ENCODE measurements around the gene TAP1.

TAP1 gene

DNA sequence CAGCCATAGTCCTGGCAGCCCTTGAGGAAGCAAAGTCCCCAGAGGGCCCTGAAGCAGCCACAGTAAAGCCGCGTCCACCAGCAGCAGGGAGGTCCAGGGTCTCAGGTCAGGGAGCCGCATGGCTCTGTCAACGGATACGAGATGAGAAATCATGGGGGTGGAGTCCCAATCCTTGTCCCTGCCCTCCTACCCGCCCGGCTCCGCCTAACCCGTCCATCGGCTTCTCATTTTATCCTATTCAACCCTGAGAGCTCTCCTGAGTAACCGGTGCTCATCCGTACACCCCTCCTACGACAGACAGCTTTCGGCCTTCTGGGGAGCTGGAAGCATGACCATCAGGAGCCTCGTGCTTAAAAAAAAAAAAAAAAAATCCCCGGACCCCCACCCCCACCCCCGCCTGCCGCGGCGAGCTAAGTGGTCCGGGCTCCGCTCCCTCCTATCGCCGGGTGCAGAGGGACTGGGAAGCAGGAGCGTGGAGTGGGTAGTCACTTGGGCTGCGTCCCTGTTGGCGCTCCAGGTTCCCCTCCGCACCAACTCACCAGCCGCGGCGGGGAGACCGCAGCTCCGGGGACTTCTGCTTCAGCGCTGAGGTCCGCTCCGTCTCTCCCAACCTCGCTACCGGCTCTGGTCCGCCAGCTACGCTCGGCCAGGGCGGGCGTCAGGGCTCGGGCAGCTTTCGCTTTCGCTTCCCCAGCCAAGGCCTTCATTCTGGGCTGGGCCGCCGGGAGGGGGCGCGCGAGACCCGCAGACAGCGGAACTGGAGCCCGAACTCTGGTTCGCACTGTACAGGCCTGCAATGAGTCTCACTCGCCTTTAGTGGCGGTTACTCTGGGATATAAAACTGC is 15.2 kb downstream of the TAP1 start, which contains the start of gene TAP2:
Gene TAP2 (minus strand): TSS at position 626 of the 845 bp plus-strand sequence. CDS start 506 bp downstream, at position 120.
- H3K36me3 Mint-ChIP-seq (ENCODE audit: low read depth) = peaks cover 93% of the 10 kb centered on the region
- peak; percentile 99 for DNase-seq
- H3K27ac Mint-ChIP-seq = peak within 1 kb of the TSS; percentile 100
- peak within 1 kb of the TSS; percentile 82 for H3K4me3 Mint-ChIP-seq
- H3K4me1 Mint-ChIP-seq (ENCODE audit: low read depth) = peaks cover 84% of the 10 kb centered on the region
- no peaks in the 10 kb centered on the region for H3K27me3 Mint-ChIP-seq
- no peaks in the 10 kb centered on the region for H3K9me3 Mint-ChIP-seq

DNA sequence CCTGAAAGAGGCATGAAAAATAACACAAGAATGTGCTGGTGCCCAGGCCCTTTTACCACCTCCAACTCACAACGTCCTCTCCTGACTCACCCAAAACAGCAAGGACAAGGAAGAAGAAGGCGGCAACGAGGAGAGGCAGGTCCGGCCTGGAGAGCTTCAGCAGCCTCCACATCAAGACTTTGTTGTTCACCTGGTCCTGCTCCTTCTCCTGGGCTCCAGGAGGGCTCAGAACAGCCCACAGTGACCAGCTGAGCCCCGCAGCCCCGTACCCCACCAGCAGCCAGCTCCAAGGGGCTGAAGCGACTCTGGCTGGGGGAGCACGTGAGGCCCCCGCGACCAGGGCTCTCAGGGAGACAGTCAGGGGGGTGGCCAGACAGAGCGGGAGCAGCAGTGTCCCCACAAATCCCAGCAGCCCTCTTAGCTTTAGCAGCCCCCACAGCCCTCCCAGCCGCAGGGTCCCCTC is 15.8 kb downstream of the TAP1 start:
- Mint-ChIP-seq H3K27ac (peak overlapping the region; percentile 100), H3K27me3 (no peaks in the 10 kb centered on the region), H3K9me3 (no peaks in the 10 kb centered on the region), H3K36me3 (ENCODE audit: low read depth) (peaks cover 93% of the 10 kb centered on the region), H3K4me3 (peak overlapping the region; percentile 82), H3K4me1 (ENCODE audit: low read depth) (peaks cover 86% of the 10 kb centered on the region)
- no peak for DNase-seq

DNA sequence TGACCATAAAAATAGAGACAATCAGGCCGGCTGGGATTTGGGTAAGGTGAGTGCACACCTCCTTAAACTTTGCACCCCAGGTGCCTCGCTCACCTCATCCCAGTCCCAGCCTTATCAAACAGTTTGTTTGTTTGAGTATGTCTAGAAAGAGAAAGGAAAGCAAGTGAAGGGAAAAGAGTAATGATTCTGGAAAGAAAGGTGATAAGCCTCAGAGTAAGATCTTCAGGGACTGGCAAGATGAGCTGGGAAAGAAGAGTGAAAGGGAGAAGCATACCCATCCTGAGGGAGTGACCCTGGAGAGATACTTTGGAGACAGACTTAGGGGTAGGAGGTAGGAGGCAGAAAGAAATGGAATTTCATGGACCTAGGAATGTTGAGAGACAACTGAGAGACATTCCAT is 16.6 kb downstream of the TAP1 start:
- Mint-ChIP-seq H3K36me3 (ENCODE audit: low read depth) (peaks cover 93% of the 10 kb centered on the region), H3K9me3 (no peaks in the 10 kb centered on the region), H3K27ac (peak overlapping the region; percentile 100), H3K4me1 (ENCODE audit: low read depth) (peaks cover 84% of the 10 kb centered on the region), H3K4me3 (peak overlapping the region; percentile 82), H3K27me3 (no peaks in the 10 kb centered on the region)
- DNase-seq = no peak

DNA sequence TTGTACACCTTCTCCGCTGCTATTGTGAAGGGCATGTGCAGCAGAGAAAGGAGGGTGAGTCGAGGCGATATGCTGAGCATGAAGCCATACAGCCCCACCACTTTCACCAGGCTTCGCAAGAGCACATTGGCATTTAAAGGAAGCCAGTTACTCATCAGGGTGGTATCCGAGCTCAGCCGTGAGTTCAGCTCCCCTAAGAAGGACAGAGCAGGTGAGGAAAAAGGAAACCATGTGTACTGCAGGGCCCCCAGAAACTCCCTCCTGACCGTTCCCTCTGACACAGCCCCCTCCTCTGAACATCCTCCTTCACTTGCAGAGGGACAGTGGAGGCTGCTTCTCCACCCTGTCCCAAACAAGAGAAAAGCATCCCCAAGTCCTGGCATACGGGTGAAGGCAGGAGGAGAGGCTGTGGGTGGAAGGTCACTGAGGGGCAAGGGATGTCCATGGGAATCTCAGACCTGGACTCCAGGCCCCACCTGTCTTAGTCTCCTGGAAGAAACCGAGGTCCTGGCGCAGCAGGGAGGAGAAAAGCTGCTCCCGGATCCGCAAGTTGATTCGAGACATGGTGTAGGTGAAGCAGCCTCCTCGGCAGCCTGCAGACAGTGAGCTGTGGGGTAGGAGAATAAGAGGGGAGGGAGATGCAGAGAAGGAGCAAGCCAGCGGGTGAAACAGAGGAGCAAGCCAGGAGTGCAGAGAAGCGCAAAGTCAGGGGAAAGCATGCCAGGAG is 18.2 kb downstream of the TAP1 start:
- H3K27me3 Mint-ChIP-seq = no peaks in the 10 kb centered on the region
- H3K9me3 Mint-ChIP-seq = no peaks in the 10 kb centered on the region
- peak overlapping the region; percentile 82 for H3K4me3 Mint-ChIP-seq
- DNase-seq = no peak
- peaks cover 93% of the 10 kb centered on the region for H3K36me3 Mint-ChIP-seq (ENCODE audit: low read depth)
- H3K4me1 Mint-ChIP-seq (ENCODE audit: low read depth) = peaks cover 79% of the 10 kb centered on the region
- H3K27ac Mint-ChIP-seq = peak overlapping the region; percentile 100

DNA sequence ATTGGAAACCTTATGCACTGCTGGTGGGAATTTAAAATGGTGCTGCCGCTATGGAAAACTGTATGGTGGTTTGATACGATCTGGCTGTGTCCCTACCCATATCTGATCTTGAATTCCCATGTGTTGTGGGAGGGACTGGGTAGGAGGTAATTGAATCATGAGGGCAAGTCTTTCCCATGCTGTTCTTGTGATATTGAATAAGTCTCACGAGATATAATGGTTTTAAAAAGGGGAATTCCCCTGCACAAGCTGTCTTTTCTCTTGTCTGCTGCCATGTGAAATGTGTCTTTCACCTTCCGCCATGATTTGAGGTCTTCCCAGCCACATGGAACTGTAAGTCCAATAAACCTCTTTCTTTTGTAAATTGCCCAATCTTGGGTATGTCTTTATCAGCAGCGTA is 19.8 kb downstream of the TAP1 start:
- DNase-seq = no peak
- no peaks in the 10 kb centered on the region for H3K9me3 Mint-ChIP-seq
- H3K36me3 Mint-ChIP-seq (ENCODE audit: low read depth) = peaks cover 95% of the 10 kb centered on the region
- peak overlapping the region; percentile 100 for H3K27ac Mint-ChIP-seq
- no peaks in the 10 kb centered on the region for H3K27me3 Mint-ChIP-seq
- peaks cover 78% of the 10 kb centered on the region for H3K4me1 Mint-ChIP-seq (ENCODE audit: low read depth)
- peak overlapping the region; percentile 82 for H3K4me3 Mint-ChIP-seq

DNA sequence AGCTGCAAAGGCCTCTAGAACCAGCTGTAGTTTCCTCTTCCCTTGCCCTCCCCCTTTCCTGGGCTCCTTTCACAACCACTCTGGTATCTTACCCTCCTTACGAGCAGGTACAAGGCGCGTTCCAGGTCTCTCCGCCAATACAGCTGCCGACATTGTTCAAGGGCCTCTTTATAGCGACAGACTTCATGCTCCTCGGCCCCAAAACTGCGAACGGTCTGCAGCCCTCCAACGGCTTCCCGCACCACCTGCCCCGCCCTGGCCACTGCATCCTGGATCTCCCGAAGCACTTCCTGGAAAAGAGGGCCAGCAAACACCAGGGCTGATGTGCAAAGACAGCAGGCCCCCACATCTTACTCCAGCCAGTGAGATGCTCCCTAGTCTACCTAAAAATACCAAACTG is 21.0 kb downstream of the TAP1 start:
- Mint-ChIP-seq H3K4me3 (no peak overlapping the region), H3K9me3 (no peaks in the 10 kb centered on the region), H3K27me3 (no peaks in the 10 kb centered on the region), H3K27ac (peak overlapping the region; percentile 58), H3K36me3 (ENCODE audit: low read depth) (peaks cover 99% of the 10 kb centered on the region), H3K4me1 (ENCODE audit: low read depth) (peaks cover 86% of the 10 kb centered on the region)
- no peak for DNase-seq

DNA sequence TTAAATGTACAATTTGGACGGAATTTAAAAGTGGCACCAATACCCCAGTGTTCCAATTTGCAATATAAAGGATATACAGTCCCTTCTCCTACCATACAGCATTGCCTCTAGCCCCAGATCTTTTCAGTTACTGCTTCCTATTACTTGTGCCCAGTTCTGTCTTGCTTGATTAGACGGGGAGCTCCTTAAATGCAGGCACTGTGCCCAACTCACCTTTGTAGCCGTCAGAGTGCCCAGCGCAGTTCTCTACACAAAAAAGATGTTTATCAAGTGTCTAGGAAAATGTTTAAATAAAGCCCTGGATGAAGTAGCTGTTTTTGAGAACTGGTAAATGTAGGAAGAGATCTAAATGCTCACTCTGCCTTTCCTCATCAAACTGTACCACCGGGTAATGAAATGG is 22.6 kb downstream of the TAP1 start:
- H3K36me3 Mint-ChIP-seq (ENCODE audit: low read depth) = peaks cover 99% of the 10 kb centered on the region

DNA sequence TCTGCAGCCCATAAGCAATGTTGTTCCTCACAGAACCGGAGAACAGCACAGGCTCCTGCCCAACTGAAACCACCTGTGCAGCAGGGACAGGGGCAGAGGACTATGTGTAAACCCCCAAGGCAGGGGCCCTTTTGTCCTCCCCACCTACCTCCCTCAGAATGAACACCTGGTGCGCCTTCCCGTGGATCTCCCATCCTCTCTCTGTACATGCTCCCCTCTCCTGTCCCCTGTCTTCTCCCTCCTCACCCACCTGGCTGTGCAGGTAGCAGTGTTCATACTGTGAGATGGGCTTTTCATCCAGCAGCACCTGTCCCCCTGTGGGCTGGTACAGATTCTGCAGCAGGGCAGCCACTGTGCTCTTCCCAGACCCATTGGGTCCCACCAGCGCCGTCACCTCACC is 23.5 kb downstream of the TAP1 start:
- peaks cover 92% of the 10 kb centered on the region for H3K36me3 Mint-ChIP-seq (ENCODE audit: low read depth)
- H3K4me1 Mint-ChIP-seq (ENCODE audit: low read depth) = peaks cover 72% of the 10 kb centered on the region
- no peak for DNase-seq
- H3K27me3 Mint-ChIP-seq = no peaks in the 10 kb centered on the region
- H3K4me3 Mint-ChIP-seq = no peak overlapping the region
- no peaks in the 10 kb centered on the region for H3K9me3 Mint-ChIP-seq
- peak overlapping the region; percentile 80 for H3K27ac Mint-ChIP-seq

More for the DNA sequence above, 22.6 kb downstream of the TAP1 start:
- H3K4me1 Mint-ChIP-seq (ENCODE audit: low read depth) = peaks cover 81% of the 10 kb centered on the region
- H3K9me3 Mint-ChIP-seq = no peaks in the 10 kb centered on the region
- H3K4me3 Mint-ChIP-seq = no peak overlapping the region
- H3K27ac Mint-ChIP-seq = peak overlapping the region; percentile 80
- no peaks in the 10 kb centered on the region for H3K27me3 Mint-ChIP-seq
- DNase-seq = no peak

DNA sequence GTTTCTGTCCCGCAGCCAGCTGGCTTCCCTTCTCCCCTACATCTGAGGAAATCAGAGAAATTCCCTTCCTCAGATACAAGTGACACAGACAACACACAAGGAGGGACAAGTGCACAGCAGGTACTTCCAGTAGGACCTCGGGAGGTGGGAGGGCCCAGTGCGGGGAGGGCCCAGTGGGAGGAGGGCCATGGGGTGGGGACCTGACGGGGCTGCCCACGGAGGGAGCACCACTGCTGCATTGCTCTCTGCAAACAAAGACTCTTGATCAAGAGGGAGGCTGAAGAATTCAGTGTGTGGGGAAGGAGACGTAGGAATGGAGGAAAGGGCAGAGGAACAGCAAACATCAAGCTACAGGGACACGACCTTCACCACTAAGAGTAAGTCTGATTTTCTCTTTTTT is 24.0 kb downstream of the TAP1 start:
- H3K9me3 Mint-ChIP-seq = no peaks in the 10 kb centered on the region
- H3K27ac Mint-ChIP-seq = peak overlapping the region; percentile 82
- DNase-seq = no peak
- H3K4me3 Mint-ChIP-seq = no peak overlapping the region
- H3K36me3 Mint-ChIP-seq (ENCODE audit: low read depth) = peaks cover 87% of the 10 kb centered on the region
- no peaks in the 10 kb centered on the region for H3K27me3 Mint-ChIP-seq
- H3K4me1 Mint-ChIP-seq (ENCODE audit: low read depth) = peaks cover 67% of the 10 kb centered on the region

DNA sequence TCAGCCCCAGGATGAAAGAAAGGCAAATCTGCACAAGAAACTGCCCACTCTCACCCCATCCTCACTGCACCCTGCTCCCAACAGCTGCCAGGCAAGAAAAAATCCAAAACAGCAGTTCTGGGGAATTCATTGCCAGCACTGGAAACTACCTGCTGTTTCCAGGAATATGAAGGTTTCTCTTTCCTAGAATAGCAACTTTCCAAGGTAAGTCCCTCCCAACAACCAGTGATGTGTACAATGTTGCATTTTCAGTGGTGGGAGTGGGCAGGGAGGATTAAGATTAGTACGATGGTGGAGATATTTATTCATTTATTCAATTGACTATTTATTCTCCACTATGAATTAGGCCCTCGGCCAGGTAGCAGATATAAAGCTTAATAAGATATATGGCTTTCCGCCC is 26.5 kb downstream of the TAP1 start:
- H3K36me3 Mint-ChIP-seq (ENCODE audit: low read depth) = peaks cover 62% of the 10 kb centered on the region

DNA sequence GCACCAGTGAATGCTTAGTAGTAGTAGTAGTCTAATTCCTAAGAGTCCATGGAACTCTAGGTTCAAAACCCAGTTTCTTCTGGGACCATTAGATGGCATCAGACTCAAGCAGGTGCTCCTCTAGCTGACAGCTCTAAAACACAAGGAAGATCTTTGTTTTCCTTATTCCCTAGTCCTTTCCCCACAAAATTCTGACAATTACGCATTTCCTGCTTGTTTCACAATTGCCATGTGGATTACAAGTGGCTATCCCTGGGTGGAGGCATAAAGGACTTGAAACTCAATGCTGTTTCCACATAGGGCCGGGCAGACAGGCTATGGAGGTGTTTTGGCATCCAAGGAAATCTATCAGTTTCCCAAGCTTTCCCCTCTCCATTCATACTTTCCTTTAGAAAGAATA is 27.5 kb downstream of the TAP1 start:
- DNase-seq = no peak
- H3K9me3 Mint-ChIP-seq = no peaks in the 10 kb centered on the region
- peak overlapping the region; percentile 35 for H3K27ac Mint-ChIP-seq
- peaks cover 39% of the 10 kb centered on the region for H3K4me1 Mint-ChIP-seq (ENCODE audit: low read depth)
- H3K4me3 Mint-ChIP-seq = no peak overlapping the region
- H3K36me3 Mint-ChIP-seq (ENCODE audit: low read depth) = peaks cover 52% of the 10 kb centered on the region
- H3K27me3 Mint-ChIP-seq = no peaks in the 10 kb centered on the region

More for the DNA sequence above, 26.5 kb downstream of the TAP1 start:
- no peak overlapping the region for H3K4me3 Mint-ChIP-seq
- no peak for DNase-seq
- H3K27ac Mint-ChIP-seq = peak overlapping the region; percentile 35
- H3K27me3 Mint-ChIP-seq = no peaks in the 10 kb centered on the region
- H3K4me1 Mint-ChIP-seq (ENCODE audit: low read depth) = peaks cover 45% of the 10 kb centered on the region
- H3K9me3 Mint-ChIP-seq = no peaks in the 10 kb centered on the region

DNA sequence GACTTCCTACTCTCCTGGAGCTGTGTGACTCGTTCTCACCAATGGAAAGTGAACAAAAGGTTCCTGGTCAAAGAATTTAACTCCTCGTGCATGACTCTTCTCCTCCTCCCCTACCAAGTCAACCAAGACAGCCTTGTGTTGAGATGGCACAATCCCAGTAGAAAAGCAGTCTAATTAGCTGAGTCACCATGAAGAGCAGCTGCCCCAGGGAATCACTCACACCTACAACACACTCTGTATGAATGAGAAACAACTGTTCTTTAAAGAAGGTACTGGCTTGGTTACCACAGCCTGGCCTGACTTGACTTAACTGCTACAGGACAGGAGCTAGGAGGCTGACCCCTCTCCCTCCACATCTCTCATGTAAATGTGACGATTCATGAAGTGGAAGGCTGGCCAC is 33.8 kb downstream of the TAP1 start:
- Mint-ChIP-seq H3K27ac (no peak overlapping the region), H3K36me3 (ENCODE audit: low read depth) (peaks cover 3% of the 10 kb centered on the region), H3K27me3 (no peaks in the 10 kb centered on the region), H3K4me3 (no peak overlapping the region), H3K9me3 (no peaks in the 10 kb centered on the region), H3K4me1 (ENCODE audit: low read depth) (peaks cover 11% of the 10 kb centered on the region)
- no peak for DNase-seq

DNA sequence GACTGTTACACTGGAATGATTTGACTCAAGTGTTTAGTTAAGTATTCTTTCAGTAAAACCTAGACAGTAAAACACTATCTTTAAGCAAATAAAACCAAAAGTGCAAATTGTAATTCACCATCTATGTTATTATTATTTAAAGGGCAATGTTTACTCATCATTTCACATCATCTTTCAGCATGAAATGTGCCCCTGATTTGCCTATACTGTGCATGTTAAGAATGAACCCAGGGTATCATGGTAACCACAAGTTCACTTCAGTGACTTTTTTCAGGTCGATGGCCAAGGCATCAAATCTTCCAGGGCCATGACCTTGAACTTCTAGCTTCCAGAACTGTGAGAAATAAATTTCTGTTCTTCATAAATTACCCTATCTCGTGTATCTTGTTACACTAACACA is 34.6 kb downstream of the TAP1 start:
- peaks cover 11% of the 10 kb centered on the region for H3K4me1 Mint-ChIP-seq (ENCODE audit: low read depth)
- no peak overlapping the region for H3K27ac Mint-ChIP-seq
- H3K36me3 Mint-ChIP-seq (ENCODE audit: low read depth) = peaks cover 10% of the 10 kb centered on the region
- DNase-seq = no peak
- H3K27me3 Mint-ChIP-seq = no peaks in the 10 kb centered on the region
- no peaks in the 10 kb centered on the region for H3K9me3 Mint-ChIP-seq
- H3K4me3 Mint-ChIP-seq = no peak overlapping the region

DNA sequence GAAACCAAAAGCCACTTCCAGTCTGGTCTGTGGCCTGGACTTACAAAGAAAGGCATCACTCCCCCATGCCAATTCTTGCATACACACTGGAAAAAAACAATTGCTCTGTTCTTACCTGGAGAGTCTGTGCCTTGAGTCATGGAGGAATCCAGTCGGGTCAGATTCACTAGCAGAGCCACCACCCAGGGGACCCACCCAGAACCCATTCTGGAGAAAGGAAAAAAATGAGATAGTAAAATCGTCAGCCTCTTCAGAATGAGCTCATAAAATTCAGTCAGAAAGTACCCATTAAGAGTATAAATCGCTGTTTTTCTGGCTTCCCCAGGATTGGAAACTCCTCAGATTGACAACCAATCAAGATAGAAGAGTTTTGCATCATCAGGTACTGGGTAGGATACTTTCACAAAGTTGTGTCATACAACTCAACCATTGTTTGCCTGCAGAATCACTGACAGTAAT is 36.7 kb downstream of the TAP1 start, which contains the start of gene HLA-DOB:
Gene HLA-DOB (minus strand): TSS at position 257 of the 459 bp plus-strand sequence. CDS start 51 bp downstream, at position 206.
- no peaks in the 10 kb centered on the region for H3K9me3 Mint-ChIP-seq
- H3K36me3 Mint-ChIP-seq (ENCODE audit: low read depth) = peaks cover 15% of the 10 kb centered on the region
- peaks cover 11% of the 10 kb centered on the region for H3K4me1 Mint-ChIP-seq (ENCODE audit: low read depth)
- no peak within 1 kb of the TSS for H3K4me3 Mint-ChIP-seq
- no peak for DNase-seq
- H3K27ac Mint-ChIP-seq = no peak within 1 kb of the TSS
- H3K27me3 Mint-ChIP-seq = no peaks in the 10 kb centered on the region
